Central memory CD4-positive, alpha-beta T cell (primary cell): ENCODE measurements around the gene EPHA4.
A peak's percentile ranks its signal among the peaks of the same experiment; 100 is the strongest.

ENCODE experiments used
- DNase-seq: peaks from one replicate; pipeline ENCODE4 v3.0.0; 2022

Gene EPHA4

DNA sequence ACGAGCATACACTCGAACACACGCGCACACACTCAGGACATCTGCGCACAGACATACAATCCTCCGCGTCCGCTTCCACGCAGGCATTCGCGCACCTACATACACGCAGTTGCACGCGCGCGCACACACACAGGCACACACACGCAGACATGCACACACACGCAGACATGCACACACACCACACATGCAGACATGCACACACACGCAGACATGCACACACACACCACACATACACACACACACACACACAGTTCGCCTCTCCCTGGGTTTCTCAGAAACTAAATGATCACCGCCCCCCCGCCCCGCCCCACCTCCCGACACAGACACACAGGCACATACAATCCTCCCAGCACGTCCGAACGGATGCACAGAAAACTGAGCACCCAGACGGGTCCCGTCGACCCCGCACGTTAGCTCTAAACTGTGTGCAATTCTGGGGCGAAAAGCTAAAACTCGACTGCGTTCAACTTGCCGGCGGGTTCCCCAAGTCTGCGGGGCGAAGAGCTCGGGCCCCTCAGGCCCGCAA lies 1.0 kb downstream of the EPHA4 start:
- peak; percentile 49 for DNase-seq

DNA sequence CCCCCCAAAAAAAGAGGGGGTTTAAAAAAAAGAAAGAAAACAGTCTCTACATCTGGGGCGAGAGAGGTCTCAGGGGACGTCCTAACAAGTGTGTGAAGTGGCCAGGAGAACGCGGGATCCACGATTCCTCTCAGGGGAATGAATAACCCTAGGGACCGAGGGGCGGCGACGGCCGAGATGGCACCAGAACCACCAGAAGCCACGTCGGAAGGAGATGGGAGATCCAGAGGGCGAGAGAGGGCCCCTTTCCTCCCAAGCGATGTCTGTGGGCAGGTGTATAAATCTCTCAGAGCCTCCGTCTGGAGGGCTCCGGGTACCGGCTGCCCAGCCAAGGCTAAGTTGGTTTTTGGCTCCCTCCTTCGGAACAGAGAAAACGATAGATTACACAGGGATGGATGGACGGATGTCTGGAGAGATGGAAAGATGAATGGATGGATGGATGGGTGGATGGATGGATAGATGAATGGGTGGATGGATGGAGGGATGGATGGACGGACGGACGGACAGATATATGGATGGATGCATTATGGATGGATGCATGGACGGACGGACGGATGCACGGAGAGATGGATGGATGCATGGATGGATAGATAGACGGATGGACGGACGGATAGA lies 1.7 kb downstream of the EPHA4 start:
- peak; percentile 21 for DNase-seq

DNA sequence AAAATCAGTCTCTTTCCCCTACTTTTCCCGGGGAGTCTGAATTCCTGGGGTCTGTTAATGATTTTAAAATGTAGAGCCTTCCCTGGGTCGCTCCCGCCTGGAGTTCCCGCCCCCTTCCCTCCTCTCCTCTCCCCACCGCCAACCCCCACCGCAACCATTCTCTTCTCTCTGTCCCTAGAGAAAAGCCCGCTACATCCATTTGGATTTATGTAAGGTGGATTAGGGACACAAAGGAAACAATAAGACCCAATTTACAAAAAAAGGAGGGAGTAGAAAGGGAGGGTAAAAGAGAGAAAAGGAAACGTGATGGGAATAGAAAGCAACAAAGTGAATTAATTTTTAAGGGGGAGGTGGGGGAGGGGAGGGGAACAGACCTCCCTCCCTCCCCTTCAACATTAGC lies 2.2 kb downstream of the EPHA4 start:
- no peak for DNase-seq

DNA sequence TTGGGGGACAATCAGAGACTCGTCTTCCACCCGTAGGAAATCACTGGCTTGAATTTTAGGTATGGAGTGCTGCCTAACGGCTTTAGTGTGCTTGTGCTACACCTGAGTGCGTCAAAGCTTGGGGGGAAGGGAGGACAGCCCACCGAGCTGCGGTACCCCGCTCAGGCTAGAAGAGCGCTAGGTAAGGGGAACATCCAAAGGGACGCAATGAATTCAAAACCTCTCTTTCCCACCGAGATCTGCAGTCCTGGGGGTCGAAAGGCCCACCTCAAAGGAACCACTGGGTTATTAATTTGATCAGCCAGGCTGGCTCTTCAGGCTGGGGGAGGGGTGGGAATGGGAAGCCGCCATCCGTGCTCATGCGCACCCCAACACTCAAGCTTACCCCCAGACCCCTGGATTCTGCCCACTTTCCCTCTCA lies 2.7 kb downstream of the EPHA4 start:
- DNase-seq, result no peak

DNA sequence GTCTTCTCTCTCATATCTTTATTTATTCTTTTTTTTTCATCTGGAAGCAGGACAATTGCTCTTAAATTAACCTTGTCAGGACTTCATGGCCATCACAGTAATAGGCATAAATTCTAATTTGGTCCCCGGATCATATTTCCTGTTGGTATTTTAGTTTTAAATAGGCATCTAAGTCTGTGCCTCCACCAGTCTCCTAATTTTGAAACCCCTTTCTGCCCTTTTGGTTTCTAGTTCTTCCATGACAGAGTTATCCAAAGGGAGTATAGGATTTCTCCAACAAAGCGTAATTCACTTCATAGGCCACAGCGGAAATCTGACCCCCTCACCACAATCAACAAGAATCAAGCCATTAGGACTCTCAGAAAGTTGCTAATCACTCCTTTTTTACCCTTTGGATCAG lies 3.8 kb downstream of the EPHA4 start:
- DNase-seq, result no peak

DNA sequence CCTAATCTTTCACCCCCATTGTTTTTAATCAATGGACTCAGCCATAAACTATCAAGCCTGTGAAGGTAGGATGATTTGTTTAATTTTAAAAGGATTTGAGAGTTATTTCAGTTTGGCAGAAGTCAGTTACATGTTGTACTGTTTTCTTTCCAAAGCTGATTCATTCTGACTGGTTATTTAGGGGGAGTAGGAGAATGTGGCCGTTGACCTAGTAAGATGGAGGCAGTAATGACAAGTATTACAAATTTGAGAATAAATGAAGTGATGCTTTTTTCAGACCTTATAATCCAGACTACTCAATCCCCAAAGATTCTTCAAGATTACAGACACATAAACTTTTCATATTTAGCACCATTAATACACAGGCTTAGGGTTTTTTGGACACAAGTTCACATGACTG lies 4.3 kb downstream of the EPHA4 start:
- DNase-seq, result no peak

DNA sequence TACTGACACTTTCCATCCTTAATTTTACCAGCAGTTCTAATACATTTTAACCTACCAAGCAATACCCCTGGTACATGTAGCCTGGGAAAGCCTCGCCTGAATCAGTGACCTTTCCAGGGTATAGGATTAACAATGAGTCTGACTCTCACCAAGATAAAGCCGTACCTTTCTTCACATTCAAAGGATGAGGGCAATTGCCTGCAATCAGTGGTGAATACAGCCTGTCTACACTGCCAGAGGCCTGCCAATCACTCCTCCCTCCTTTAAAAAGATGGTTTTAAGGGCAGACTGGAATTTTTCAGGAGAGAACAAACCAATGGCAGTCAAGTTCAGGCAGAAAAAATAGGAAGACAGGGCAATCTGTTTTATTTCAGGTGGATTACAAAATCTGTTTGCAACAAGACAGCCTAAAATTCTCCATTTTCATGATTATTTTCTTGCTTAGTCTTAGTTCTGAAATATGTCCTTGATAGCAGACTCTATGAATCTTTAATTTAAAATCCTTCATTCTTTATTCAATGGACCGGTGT lies 4.8 kb downstream of the EPHA4 start:
- no peak for DNase-seq

DNA sequence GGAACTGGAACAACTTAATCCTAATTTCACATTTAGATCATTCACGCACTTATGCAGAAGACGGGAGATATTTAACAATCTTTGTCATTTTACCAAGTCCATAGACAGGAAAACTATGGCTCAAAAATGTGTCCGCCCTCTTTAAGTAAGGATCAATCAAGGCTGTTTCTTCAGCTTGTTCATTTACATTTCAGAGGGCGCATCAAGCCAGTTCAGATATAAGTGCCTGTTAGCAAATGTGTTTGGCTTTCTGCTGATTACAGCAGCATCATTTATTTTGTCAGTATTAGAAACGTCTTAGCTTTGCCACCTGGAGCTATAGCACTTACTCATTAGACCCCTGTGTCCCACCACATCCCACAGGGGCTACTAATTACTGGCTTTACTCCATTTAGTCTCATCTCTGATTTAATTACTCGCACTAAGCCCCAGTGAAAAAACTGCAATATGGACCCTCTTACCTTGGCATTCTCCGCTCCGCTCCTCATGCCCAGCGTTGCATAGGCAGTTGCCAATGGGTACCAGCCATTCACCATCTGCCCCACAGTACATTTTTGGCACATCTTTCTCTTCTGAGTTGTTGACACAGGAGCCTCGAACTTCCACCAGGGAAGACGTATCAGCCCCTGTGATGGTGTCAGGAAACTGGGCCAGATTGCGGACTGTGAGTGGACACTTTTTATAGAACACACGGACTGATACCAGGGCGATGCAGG lies 8.7 kb downstream of the EPHA4 start:
- no peak for DNase-seq

DNA sequence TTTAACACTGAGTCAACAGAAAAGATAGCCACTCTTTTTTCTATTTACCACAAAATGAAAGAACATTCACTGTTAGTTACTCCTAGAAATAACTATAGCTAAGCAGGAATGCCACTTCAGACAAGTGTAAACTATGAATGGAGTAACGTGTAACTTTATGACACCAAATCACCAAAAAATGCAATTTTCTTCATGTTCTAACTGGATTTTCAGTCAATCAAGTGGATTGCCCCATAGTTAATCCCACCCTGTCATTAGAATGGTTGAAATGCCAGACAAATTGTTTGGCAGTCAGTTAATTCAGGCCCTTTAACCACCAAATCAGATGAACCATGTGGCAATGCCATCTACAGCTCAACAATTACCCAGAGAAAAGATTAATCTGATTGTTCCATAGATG lies 9.9 kb downstream of the EPHA4 start:
- DNase-seq, result no peak

DNA sequence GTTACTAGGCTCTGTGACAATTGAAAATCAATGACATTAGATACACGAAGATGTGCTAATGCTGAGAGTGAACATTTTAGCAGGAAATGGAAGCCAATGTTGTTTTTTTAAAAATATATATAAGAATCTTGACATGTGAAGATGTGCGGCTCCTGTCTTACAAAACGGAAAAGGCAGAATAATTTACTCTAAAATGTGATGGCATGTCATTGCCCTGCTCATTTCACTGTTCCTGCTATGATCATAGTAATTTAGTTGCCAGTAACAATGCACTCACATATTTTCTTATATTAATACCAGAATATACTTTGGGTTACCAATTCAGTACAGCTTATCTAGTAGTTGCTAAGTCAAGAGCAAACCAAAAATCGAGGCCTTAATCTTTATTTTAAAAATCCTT lies 10.3 kb downstream of the EPHA4 start:
- no peak for DNase-seq

DNA sequence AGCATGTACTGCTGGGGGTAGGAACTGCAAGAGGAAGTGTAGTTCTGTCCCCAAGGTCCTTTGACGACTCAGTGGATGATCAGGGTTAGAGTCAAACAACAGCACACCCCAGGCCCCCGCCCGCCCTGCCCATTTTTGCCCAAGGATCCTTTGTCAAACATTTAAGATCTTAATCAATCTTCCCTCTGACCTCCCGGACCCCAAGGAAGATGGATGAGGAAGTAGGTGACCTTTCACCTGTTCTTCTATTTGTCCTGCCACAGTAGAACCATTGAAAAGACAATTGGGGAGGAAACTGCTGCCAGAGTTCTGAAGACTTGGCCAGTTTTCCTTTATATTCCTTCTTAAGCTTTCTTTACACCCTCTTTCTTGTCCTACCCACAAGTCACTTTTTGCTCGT lies 12.1 kb downstream of the EPHA4 start:
- no peak for DNase-seq

DNA sequence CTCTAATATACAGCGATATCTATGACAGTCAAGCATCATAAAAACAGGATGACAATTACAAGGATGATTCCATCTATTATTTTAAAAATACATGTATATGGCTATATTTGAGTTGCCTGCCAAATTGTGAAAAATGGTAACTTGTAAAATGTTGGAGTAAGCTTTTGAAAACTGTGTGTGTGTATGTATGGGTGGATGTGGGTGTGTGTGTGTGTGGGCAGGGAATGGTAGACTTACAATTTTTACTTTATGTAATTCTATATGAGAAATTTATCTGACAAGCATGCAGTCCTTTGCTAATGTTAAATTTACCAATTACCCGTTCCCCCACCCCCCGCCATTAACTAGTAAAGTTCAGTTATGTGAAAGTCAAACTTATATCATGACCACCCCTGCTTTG lies 14.0 kb downstream of the EPHA4 start:
- no peak for DNase-seq

DNA sequence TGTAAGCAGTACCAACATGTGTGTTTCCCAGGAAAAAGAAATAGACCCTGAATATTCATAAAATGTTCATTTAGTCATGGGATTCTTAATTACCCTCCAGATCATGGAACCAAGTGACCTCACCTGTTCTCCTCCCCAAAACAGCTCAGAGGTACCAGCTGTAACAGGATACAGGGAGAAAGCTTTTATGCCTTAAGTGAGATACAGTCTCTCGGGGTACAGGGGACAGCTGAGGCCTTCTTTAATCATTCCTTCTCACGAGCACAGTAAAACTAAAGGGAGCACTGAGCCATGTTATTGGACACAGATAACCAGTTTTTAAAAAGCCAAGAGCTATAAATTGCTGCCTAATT lies 16.6 kb downstream of the EPHA4 start:
- no peak for DNase-seq

DNA sequence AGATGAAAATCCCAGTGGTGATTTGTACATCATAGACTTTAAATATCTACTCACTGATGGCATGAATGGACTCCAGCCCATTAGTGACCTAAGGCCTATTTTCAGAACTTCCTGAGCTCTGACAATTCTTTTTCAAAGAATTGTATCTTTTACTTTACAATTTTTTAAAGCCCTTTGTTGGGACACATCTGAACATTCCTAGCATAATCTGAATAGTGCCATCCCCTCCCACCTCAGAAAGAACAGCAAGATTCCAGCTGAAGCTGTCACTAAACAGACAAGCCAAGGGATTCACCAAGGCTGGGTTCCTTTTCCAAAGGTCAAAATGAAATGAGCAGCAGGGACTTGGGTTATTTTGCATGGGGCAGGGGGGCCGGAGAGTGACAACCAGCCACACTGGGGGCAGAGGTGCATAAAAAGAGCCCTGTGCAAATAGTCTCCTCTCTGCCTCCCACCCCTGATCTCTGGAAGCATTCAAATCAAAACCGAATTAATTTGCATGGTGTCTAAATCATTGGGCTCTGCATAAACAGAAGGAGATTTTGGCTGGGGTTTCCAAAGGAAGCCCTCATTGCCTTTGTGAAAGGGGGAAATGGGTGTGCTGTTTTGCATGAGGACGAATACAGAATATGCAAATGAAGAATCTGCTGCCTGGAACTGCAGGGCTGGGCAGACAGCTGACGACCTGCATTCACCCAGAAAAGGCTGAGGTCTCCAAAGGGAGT lies 17.2 kb downstream of the EPHA4 start:
- DNase-seq, result no peak

DNA sequence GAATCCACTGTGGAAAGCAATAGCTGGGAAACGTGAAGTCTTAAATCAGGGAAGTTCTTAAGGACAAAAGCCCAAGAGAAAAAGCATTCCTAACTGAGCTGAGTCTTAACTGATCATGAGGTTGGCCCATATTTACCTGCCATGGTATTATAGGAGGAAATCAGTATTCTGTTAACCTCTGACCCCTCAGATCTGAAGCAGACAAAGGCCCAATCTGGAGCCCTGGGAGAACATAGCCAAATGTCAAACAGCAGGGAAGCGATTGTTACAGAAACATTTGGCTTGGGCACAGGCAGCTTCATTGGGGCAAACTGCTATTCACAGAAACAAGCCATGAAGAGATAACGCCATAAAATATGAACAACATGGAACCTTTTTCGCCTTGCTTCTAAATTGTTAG lies 18.8 kb downstream of the EPHA4 start:
- DNase-seq, result no peak

DNA sequence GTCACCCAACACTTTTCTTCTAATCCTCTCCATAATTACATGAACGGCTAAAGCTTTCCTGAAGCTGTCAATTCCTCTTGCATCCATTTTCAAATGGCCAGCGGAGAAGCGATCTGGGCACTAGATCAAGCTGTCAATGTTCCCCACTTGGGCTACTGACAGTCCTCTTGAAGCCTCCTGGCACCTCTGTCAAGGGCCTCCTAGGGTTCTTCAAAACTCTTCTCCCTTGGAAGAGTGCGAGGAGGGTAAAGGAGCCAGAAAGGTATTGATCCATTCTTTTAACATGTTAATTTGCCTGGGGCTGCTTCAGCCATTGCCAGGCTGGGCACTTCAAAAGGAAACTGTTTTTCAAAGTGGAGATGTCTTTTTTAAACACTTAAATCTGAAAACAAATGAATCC lies 19.8 kb downstream of the EPHA4 start:
- DNase-seq, result no peak

DNA sequence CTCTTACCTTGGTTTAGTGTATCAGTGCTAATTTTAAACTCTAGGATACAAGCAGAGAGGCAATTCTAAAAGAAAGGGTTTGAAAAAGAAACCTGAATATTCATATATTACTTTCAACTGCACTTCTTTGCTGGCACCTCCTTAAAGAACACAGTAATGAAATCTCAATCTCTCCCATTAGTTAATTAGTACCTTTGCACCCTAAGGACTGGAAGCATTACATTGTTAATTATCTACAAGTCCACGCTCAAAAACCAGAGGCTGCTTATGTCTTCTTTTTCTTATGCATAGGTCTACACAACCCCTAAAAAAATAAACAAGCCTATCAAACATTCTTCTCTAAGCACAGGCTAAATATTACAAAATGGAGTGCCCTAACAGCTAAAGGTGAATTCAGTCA lies 20.2 kb downstream of the EPHA4 start:
- DNase-seq, result no peak

DNA sequence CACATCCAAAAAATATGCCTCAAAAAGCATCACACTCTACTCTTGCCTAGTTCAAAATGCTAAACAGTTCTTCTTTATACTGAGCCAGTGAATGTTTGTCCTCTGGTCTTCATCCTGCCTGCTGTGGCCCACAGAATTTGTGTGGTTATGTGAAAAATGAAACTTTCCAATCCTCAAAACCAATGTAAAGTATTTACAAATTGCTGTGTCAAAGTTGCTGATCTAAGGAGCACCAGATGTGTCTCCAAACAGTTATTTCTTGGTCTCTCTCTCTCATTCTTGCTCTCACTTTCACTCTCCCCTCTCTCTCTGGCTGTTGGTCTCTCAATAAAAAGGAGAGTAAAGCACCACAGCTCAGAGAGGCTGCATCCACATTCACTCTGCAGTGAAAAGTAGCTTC lies 23.0 kb downstream of the EPHA4 start:
- no peak for DNase-seq

DNA sequence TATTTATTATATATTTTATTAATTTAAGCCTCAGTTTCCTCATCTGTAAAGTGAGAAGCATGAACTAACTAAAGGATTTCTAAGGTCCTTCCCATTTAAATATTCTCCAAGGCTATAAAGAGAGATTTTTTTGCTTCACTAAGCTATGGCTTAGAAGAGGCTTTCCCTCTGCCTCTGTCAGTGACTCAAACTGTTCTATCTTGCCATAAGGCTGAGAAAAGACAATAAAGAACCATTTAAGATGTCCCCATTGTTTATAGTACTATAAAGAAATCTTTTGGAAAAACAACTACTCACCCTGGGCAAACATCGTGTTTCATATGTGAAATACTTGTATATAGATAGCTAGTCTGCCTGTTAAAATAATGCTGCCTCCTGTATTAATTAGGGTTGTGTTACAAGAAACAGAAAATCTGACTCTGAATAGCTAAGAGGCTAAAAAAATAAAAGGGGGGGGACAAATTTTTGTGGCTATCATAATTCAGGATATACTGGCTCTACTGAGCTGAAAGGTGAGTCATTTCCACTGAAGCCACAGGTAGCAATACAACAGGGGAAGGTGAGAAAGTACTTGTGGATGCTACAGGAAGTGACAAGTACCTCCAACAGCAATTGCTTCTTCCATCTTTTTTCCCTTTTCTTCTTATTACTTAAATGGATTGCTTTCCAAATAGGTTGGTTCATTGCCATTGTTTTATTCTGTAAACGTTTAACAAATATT lies 25.4 kb downstream of the EPHA4 start:
- DNase-seq, result no peak

DNA sequence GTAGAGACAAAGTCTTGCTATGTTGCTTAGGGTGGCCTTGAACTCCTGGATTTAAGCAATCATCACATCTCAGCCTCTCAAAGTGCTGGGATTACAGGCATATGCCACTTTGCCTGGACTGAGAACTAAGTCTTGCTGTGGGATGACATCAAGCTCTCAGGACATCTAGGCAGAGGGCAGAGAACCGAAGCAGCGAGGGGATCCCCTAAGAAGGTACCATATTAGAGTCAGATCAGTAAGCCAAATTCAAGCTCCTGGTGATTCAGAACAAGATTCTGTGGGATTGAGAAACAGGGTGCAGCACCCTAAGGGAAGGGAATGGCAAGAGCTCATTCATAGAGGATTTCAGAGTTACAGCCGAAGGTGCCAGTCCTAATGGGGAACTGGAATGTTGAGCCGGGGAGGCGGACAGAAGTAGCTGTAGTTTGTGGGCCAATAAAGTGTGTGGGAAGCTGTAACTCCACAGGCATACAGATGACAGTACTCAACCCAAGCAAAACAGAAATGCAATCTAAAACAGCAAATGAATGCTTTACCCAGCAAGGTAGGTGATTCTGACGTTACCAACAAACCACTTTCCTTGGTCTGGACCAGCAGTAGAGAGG lies 30.9 kb downstream of the EPHA4 start:
- no peak for DNase-seq

DNA sequence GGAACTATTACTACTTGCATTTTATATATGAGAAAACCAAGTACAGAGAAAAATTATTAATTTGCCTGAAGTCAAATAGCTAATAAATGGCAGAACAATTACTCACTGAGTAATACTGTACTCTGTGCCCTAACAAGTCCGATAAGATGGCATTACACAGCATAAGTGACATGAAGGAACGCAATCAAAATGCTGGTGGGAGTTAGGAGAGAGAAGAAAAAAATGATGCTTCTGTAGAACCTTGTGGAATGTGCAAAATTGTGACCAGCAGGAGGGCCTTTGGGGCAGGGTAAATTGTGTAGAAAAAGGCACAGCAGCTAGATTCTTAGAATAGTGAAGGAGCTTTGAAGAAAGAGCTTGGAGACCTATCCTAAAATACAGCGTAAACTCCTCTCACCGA lies 32.9 kb downstream of the EPHA4 start:
- no peak for DNase-seq

DNA sequence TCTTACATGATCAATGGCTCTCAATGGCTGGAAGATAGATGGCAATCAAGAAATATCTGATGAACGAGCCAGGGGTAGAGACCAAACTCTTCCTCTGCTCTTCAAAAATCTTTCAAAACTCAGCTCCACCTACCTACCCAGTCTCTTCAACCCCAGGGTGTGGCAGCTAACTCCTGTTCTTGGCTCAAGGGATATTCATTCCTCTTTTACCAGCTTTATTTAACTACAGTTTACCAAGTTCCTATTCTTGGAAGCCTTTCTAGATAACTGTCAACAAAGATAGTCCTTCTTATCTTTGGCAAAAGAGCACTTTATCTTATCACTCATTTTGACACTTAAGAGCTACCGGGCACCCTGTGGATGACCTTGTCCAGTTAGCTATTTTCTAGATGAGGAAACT lies 36.3 kb downstream of the EPHA4 start:
- DNase-seq, result no peak

DNA sequence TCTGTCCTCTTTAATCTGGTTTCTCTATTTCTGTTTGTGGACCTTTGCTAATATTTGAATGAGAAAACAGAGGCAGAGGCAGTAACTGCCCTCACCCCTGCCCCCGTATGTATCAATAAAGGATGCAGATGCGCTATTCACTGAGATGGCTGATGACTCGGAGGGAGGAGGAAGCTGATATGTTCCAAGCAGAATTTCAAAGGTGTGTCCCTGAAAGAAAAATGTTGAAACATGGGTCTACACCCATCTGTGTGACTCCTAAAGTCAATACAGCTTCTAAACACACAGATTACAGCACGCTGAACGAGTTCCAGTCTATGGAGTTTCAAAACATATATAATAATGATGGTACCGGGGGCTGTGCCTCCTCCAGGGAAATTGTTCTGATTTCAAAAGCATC lies 38.8 kb downstream of the EPHA4 start:
- no peak for DNase-seq
